Calu3 (cell line): ENCODE results near the gene PPME1. TPM values are rescaled to one million over a fixed set of nuclear protein-coding genes. Genes with fewer than 3 reads are reported as not detected.

Experiments used
- BruUV-seq: library from RNA; stranded (reverse); fragments of 400-500 nt; replicated peaks from 2 replicates; lab custom pipeline; 2021; lab: Mats Ljungman, UMichigan
- CTCF ChIA-PET: fragments of 300-600 bp; sonication (Branson Sonifier 250); formaldehyde crosslinking; loops from one replicate; lab custom pipeline; 2022; ENCODE audit warnings: antibody characterized with exemption; lab: Charles Lee
- DNase-seq: peaks from one replicate; pipeline ENCODE4 v3.0.0; 2022
- H3K27ac Mint-ChIP-seq: one replicate; pipeline ENCODE4 v1.8.0; 2022; ENCODE audit warnings: mixed read lengths; ENCODE audit not compliant: unreplicated experiment
- H3K27me3 Mint-ChIP-seq: one replicate; pipeline ENCODE4 v1.8.0; 2022; ENCODE audit warnings: mixed read lengths; ENCODE audit not compliant: unreplicated experiment
- H3K36me3 Mint-ChIP-seq: one replicate; pipeline ENCODE4 v1.8.0; 2022; ENCODE audit warnings: mild to moderate bottlenecking, moderate library complexity, mixed read lengths; ENCODE audit not compliant: insufficient read depth, unreplicated experiment
- H3K4me1 Mint-ChIP-seq: one replicate; pipeline ENCODE4 v1.8.0; 2022; ENCODE audit warnings: mild to moderate bottlenecking, low read depth, mixed read lengths; ENCODE audit not compliant: unreplicated experiment
- H3K4me3 Mint-ChIP-seq: one replicate; pipeline ENCODE4 v1.8.0; 2022; ENCODE audit warnings: mild to moderate bottlenecking, low read depth, moderate library complexity, mixed read lengths; ENCODE audit not compliant: unreplicated experiment
- H3K9me3 Mint-ChIP-seq: one replicate; pipeline ENCODE4 v1.8.0; 2022; ENCODE audit warnings: low read depth, mixed read lengths; ENCODE audit not compliant: unreplicated experiment
- CTCF ChIP-seq: fragments of 200-600 bp; IDR thresholded peaks from one replicate; pipeline ENCODE4 v1.8.0; 2022; ENCODE audit warnings: antibody characterized with exemption; ENCODE audit not compliant: unreplicated experiment
- intact Hi-C: fragments of 100-400 bp; cut with micrococcal nuclease; formaldehyde crosslinking; loops from one replicate; pipeline ENCODE4 v1.10.0; 2022; ENCODE audit not compliant: unreplicated experiment
- total RNA-seq: library from RNA; stranded (reverse); gene quantifications from 2 replicates; pipeline ENCODE4 v1.2.3, GENCODE V29; 2022

Gene PPME1
- total RNA-seq, 1 experiment from 2014 or later: 55.0 TPM

DNA sequence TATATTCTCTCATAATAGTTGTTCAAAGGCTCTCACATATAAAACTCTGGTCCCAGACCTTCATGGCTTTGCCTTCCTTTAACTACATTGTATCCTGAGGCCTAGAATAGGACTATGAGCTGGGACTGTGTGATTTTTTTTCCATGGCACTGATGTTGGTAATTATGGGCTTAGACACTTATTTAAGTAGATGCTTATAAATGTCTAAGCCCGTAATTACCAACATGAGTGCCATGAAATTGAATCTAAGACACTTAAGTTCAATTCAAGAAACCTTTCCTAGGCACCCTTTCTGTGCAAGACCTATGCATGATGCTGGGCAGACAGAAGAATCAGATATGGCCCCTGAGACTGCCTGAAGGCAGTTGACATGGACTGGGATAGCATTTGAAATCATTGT lies 77.4 kb downstream of the PPME1 start:
- no peaks in the 10 kb centered on the region for H3K4me1 Mint-ChIP-seq
- H3K27me3 Mint-ChIP-seq: no peaks in the 10 kb centered on the region
- CTCF ChIA-PET: no interaction called here
- no peak overlapping the region for H3K27ac Mint-ChIP-seq
- no peaks in the 10 kb centered on the region for H3K36me3 Mint-ChIP-seq
- no peaks in the 10 kb centered on the region for H3K9me3 Mint-ChIP-seq
- no peak for DNase-seq
- no TSS peak for BruUV-seq
- H3K4me3 Mint-ChIP-seq: no peak overlapping the region
- intact Hi-C loops: no loop called here
- no peak for TF ChIP-seq CTCF

DNA sequence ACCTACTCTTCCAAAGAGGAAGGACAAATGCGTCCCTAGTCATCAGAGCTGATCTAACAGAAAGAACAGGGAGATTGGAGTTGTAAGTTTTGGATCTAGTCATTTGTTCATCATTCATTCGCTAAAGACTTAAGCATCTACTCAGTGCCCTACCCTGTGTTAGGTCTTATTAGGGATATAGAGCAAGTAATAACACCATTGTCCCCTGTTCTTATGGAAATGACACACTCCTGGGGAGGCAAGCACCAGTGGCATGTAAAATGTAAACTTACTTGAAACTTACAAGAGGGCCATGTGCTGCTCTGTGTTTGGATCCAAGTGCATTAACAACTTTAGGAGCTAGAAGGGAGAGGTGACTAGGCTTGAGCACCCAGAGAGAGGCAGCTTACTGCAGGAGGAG lies 78.4 kb downstream of the PPME1 start:
- H3K9me3 Mint-ChIP-seq: no peaks in the 10 kb centered on the region
- TF ChIP-seq CTCF: no peak
- no peak for DNase-seq
- H3K4me3 Mint-ChIP-seq: no peak overlapping the region
- H3K36me3 Mint-ChIP-seq: peaks cover 5% of the 10 kb centered on the region
- no peak overlapping the region for H3K27ac Mint-ChIP-seq
- BruUV-seq: no TSS peak
- no peaks in the 10 kb centered on the region for H3K27me3 Mint-ChIP-seq
- CTCF ChIA-PET: no interaction called here
- intact Hi-C loops: no loop called here
- no peaks in the 10 kb centered on the region for H3K4me1 Mint-ChIP-seq

DNA sequence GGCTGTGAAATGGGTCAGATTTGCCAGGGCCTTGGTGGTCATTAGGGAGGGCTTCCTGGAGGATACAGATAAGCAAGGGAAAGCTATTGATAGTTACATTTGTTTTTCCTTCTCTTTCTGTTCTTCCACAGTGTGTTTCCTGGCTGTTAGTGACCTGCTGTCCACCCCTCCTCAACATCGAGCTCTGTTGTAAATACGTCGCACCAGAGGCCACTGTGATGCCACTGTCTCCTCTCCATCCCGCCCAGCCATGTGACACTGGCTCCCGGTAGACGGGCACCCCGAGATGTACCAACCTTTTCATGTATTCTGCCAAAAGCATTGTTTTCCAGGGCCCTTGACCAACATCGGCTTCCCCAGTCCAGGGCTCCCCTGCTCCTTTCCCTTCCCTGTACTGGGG lies 82.3 kb downstream of the PPME1 start:
- intact Hi-C loops: loop anchor here (10.0 kb wide), 1 partner anchor 321 kb away; no protein-coding TSS in a partner anchor
- TF ChIP-seq CTCF: no peak
- Mint-ChIP-seq H3K36me3 (peaks cover 7% of the 10 kb centered on the region), H3K4me1 (no peaks in the 10 kb centered on the region), H3K27me3 (no peaks in the 10 kb centered on the region), H3K27ac (no peak overlapping the region), H3K4me3 (no peak overlapping the region), H3K9me3 (no peaks in the 10 kb centered on the region)
- CTCF ChIA-PET: no interaction called here
- BruUV-seq: no TSS peak
- no peak for DNase-seq

GRCh38 chr11:74255741-74256375 lies 84.8 kb downstream of the PPME1 start:
- DNase-seq: peak; percentile 37
- Mint-ChIP-seq H3K4me3 (no peak overlapping the region), H3K9me3 (peaks cover under 1% of the 10 kb centered on the region), H3K27me3 (peaks cover 6% of the 10 kb centered on the region), H3K4me1 (no peaks in the 10 kb centered on the region), H3K27ac (no peak overlapping the region), H3K36me3 (peaks cover 7% of the 10 kb centered on the region)
- CTCF ChIA-PET: interaction anchor here (0.6 to 2.8 kb wide), 10 partner anchors 17 to 198 kb away, joined by 3 to 46 read pairs (median 4); partner anchors contain the start of gene PGM2L1
- peak; percentile 76 for TF ChIP-seq CTCF
- BruUV-seq: no TSS peak
- intact Hi-C loops: loop anchor here (1.0 to 10.0 kb wide), 4 partner anchors 65 to 319 kb away; no protein-coding TSS in a partner anchor
